ENCODE measurements around the gene GFRA4. TPM values are rescaled to one million over a fixed set of nuclear protein-coding genes. Genes with fewer than 3 reads are reported as not detected.

Gene GFRA4
- total RNA-seq, 1 donor = not detected

DNA sequence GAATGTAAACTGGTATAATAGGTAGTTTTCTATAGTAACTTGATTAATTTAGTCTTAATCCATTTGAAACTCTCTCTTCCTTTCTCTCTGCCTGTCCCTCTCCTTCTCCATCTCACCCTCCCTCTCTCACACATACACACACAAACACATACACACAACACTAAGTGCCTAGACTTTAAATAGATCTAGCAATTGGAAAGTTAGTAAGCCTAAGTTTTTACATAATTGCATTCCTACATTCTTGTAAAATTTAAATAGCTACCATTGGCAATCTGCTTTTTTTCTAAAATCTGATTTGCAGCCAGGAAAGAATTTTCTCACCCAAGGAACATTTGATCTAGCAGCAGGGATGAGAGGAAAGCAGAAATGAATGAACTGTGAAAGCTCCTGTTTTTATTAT, 15.7 kb downstream of the GFRA4 start:
- no peak overlapping the region for H3K27ac ChIP-seq (ENCODE audit: low read depth, low read length)
- H3K4me3 ChIP-seq (ENCODE audit: insufficient read depth, low read length) = no peak overlapping the region
- no peaks in the 10 kb centered on the region for H3K79me2 ChIP-seq (ENCODE audit: insufficient read depth, low read length)
- no peaks in the 10 kb centered on the region for H3K4me1 ChIP-seq (ENCODE audit: insufficient read depth, low read length)
- no peaks in the 10 kb centered on the region for H3K9me3 ChIP-seq (ENCODE audit: low read depth, low read length)
- H3K36me3 ChIP-seq (ENCODE audit: insufficient read depth, low read length) = peaks cover 11% of the 10 kb centered on the region
- TF ChIP-seq, protein P1, sequence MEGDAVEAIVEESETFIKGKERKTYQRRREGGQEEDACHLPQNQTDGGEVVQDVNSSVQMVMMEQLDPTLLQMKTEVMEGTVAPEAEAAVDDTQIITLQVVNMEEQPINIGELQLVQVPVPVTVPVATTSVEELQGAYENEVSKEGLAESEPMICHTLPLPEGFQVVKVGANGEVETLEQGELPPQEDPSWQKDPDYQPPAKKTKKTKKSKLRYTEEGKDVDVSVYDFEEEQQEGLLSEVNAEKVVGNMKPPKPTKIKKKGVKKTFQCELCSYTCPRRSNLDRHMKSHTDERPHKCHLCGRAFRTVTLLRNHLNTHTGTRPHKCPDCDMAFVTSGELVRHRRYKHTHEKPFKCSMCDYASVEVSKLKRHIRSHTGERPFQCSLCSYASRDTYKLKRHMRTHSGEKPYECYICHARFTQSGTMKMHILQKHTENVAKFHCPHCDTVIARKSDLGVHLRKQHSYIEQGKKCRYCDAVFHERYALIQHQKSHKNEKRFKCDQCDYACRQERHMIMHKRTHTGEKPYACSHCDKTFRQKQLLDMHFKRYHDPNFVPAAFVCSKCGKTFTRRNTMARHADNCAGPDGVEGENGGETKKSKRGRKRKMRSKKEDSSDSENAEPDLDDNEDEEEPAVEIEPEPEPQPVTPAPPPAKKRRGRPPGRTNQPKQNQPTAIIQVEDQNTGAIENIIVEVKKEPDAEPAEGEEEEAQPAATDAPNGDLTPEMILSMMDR (IDR thresholded peaks at IDR 0.05; ENCODE audit: extremely low read depth, low read depth, low read length) = no peak
- H4K20me1 ChIP-seq (ENCODE audit: insufficient read depth, low read length) = no peaks in the 10 kb centered on the region
- no peak for DNase-seq (ENCODE audit: insufficient read length, low spot score, missing footprints)
- H2AFZ ChIP-seq (ENCODE audit: low read length) = no peak overlapping the region
- H3K27me3 ChIP-seq (ENCODE audit: insufficient read depth, low read length) = no peaks in the 10 kb centered on the region
- H3K4me2 ChIP-seq (ENCODE audit: insufficient read depth, low read length) = no peak overlapping the region

DNA sequence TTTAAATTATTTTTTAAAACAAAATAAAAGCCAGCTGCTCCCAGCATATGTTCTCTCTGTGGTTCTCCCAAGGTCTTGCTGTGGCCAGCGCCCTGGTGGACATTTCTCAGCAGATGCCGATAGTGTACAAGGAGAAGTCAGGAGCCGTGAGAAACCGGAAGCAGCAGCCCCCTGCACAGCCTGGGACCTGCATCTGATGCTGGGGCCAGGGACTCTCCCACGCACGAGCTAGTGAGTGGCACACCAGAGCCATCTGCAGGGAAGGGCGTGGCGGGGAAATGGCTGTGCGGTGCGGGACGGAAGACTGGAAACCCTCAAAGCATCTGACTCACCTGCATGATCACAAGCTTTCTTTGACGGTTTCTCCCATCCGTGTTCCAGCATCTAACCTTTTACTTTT, 16.5 kb downstream of the GFRA4 start:
- Histone ChIP-seq H3K9me3 (ENCODE audit: low read depth, low read length) (no peaks in the 10 kb centered on the region), H3K36me3 (ENCODE audit: insufficient read depth, low read length) (peaks cover 11% of the 10 kb centered on the region), H2AFZ (ENCODE audit: low read length) (no peak overlapping the region), H3K27ac (ENCODE audit: low read depth, low read length) (no peak overlapping the region), H3K4me1 (ENCODE audit: insufficient read depth, low read length) (no peaks in the 10 kb centered on the region), H3K79me2 (ENCODE audit: insufficient read depth, low read length) (no peaks in the 10 kb centered on the region), H3K4me3 (ENCODE audit: insufficient read depth, low read length) (no peak overlapping the region), H3K27me3 (ENCODE audit: insufficient read depth, low read length) (no peaks in the 10 kb centered on the region), H4K20me1 (ENCODE audit: insufficient read depth, low read length) (no peaks in the 10 kb centered on the region), H3K4me2 (ENCODE audit: insufficient read depth, low read length) (no peak overlapping the region)
- DNase-seq (ENCODE audit: insufficient read length, low spot score, missing footprints) = no peak
- TF ChIP-seq, protein P1 (IDR thresholded peaks at IDR 0.05; ENCODE audit: extremely low read depth, low read depth, low read length) = no peak

GRCh38 chr20:3646067-3646440, 17.1 kb downstream of the GFRA4 start:
- Histone ChIP-seq H3K4me3 (ENCODE audit: insufficient read depth, low read length) (no peak overlapping the region), H2AFZ (ENCODE audit: low read length) (no peak overlapping the region), H3K79me2 (ENCODE audit: insufficient read depth, low read length) (no peaks in the 10 kb centered on the region), H3K36me3 (ENCODE audit: insufficient read depth, low read length) (peaks cover 11% of the 10 kb centered on the region), H3K4me1 (ENCODE audit: insufficient read depth, low read length) (no peaks in the 10 kb centered on the region), H3K9me3 (ENCODE audit: low read depth, low read length) (no peaks in the 10 kb centered on the region), H3K27ac (ENCODE audit: low read depth, low read length) (no peak overlapping the region), H3K27me3 (ENCODE audit: insufficient read depth, low read length) (no peaks in the 10 kb centered on the region), H3K4me2 (ENCODE audit: insufficient read depth, low read length) (no peak overlapping the region), H4K20me1 (ENCODE audit: insufficient read depth, low read length) (no peaks in the 10 kb centered on the region)
- DNase-seq (ENCODE audit: insufficient read length, low spot score, missing footprints) = peak; percentile 49
- TF ChIP-seq, protein P1 (IDR thresholded peaks at IDR 0.05; ENCODE audit: extremely low read depth, low read depth, low read length) = no peak

DNA sequence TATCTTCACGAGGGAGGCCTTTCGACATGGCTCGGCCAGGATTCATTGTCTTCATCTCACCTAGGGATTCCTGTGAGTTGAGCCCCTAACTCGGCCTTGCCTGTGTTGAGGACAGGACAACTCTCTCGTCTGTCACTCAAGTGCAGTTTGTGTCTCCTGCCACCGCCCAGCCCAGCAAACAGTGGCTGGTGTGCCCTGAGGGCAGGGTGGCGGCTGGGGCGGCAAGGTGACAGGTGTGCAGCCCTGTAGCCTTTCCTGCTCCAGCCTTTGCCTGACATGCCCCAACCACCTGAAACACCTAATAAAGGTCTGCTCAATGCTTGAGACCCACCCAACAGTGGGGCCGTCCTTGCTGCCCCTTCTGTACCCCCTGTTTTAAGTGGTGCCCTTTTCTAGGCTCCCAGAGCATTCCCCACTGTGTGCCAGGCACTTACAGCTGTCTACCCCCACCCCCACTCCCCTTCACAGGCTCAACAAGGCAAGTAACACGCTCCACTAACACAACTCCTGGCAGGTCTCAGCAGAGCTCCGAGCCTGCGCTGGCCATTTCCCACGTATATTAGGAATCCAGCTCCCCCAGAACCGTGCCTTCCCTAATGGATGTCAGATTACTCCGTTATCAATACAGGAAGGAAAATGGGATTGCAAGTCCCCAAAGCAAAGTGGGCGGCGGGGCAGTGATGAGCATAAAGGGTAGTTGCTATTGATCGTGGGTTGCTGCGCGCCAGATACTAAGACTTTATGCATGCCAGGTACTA, 17.7 kb downstream of the GFRA4 start:
- Histone ChIP-seq H3K4me3 (ENCODE audit: insufficient read depth, low read length) (no peak overlapping the region), H3K27me3 (ENCODE audit: insufficient read depth, low read length) (no peaks in the 10 kb centered on the region), H3K4me2 (ENCODE audit: insufficient read depth, low read length) (no peak overlapping the region), H4K20me1 (ENCODE audit: insufficient read depth, low read length) (no peaks in the 10 kb centered on the region), H3K4me1 (ENCODE audit: insufficient read depth, low read length) (no peaks in the 10 kb centered on the region), H3K9me3 (ENCODE audit: low read depth, low read length) (no peaks in the 10 kb centered on the region), H3K27ac (ENCODE audit: low read depth, low read length) (no peak overlapping the region), H2AFZ (ENCODE audit: low read length) (no peak overlapping the region), H3K79me2 (ENCODE audit: insufficient read depth, low read length) (no peaks in the 10 kb centered on the region), H3K36me3 (ENCODE audit: insufficient read depth, low read length) (peaks cover 11% of the 10 kb centered on the region)
- DNase-seq (ENCODE audit: insufficient read length, low spot score, missing footprints) = no peak
- TF ChIP-seq, protein P1 (IDR thresholded peaks at IDR 0.05; ENCODE audit: extremely low read depth, low read depth, low read length) = no peak
